HG03378 (cell line): ENCODE results near the gene ZNF385C.

Experiments
- ATAC-seq: cut with Tn5 transposase; IDR thresholded peaks from one replicate; pipeline ENCODE4 v1.9.1; 2021; ENCODE audit warnings: mild to moderate bottlenecking, moderate library complexity; ENCODE audit not compliant: unreplicated experiment

ZNF385C gene

DNA sequence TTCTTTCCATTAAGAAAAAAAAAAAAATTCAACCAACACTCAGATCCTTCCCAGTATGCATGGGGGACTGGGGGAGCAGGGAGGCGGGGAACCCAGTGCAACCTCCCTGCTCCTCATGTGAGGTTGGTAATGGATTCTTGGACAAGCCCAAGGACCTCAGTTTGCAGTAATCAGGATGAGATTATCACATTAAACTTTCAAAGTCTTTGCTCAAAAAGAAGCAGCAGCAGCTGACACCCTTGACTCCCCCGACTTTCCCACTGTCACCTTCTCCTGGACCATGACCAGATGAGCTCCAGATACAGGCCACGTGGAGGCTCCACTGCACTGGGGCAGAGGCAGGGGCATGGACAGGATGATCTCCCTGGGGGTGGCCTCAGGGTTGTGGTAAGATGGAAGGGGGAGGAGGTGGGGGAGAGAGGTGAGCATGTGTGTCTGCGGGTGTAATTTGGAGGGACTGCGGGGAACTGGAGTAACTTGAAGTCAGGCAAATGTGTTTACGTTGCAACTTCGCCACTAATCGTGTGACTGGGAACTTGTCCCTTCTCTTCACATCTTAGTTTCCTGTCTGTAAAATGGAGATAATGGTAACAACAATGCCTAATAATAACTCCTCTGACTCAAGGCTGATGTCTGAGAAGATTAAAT, 19.8 kb downstream of the ZNF385C start:
- ATAC-seq: no peak

DNA sequence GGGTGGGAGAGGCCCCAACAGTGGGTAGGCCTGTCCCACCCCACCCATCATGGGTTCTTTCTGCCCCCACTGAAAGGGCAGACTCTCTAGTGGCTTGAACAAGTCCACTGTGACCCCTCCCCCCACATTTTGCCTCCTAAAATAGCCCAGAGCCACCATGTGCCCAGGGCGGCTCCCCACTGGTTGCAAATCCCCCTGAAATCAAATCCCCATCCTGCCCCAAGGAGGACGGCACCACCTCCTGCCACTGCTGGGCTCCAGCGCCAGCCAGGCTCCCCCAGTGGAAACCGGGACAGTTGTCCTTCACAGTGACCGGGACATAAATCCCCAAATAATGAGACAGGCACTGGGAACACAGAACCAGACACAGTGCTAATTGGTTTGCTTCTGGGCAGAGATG, 20.5 kb downstream of the ZNF385C start:
- no peak for ATAC-seq

DNA sequence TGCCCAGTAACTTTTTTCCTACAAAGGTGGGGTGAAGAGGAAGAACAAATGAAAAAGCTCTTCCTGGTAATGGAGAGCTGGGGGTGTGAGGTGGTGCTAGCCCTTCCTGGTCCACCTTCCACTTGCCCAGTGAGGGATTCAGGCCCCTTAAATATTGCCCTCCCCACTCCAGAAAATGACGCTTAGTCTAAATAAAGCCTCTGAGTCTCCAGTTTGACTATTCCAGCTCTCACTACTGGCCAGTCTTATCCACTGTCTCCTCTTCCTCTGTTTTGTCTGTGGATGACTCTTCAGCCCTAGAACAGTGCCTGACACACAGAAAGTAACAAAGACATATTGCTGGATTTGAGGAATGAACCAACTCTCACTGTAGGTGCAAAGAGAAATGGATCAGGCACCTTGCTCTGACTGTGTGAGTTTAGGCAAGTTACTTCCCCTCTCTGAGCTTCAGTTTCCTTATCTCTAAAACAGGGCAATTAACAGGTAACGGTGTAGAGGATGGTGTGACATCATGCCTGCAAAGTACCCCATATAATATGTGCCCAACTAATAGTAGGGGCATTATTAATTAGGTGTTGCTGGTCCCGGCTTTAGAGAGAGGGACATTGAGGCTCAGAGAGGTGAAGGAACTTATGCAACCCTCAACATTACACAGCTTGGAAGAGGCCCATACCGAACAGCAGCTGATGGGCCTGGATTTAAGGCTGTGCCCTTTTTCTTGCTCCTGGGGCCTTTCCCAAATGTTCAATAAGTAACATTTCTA, 21.3 kb downstream of the ZNF385C start:
- ATAC-seq: no peak

DNA sequence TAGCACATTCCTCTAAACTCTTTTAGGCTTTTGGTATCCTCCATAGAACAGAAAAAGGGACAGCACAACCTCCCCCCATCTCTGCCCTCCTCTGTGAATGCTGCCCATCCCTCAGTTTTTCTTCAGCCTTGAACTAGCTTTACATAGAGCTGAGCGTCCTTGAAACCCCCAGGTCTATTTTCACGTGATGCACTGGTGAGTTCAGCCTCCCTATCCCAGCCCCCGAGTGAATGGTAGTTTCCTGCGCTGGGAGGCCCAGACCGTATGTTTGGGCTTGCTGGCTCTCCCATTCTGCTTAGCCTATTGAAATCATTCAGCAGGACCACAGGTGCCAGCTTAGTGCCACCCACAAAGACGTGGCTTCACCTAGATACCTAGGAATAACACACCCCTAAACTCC, 22.5 kb downstream of the ZNF385C start:
- ATAC-seq: no peak

DNA sequence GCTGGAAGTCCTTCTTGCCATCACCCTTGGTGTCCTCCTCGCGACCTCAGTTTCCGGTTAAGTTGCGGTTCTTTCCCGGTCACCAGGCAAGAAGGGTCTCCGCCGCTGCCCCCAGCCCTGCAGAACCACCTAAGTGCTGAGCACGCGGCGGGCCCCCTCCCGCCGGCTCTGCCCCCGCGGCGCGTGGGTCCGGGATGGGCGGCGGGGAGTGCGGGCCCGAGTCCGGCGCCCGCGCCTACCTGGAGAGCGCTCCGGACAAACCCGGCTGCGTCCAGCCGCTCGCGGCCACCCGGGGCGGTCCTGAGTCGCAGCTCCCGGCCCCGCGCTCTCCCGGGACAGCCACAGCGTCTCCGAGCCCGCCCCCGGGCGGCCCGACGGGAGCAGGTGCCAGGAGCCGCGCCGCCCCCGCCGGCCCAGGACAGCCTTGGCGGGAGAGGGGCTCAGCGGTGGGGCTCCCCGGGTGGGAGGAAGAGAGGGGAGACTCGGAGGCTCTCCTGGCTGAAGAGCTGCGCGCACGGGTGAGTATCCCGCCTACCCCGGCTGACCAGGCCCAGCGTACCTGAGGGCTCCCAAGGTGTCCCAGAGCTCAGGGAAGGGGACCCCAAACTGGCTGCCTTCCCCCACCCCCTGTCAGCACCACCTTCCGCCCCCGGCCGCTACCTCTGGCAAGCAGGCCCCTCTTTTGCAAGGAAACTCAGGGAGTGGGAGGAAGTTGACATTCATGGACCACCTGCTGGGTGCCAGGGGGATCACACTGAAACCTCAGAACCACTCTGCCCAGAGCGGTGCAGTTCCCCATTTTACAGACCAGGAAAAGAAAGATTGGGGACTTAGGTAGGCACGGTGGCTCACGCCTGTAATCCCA, 25.7 kb downstream of the ZNF385C start:
- no peak for ATAC-seq

DNA sequence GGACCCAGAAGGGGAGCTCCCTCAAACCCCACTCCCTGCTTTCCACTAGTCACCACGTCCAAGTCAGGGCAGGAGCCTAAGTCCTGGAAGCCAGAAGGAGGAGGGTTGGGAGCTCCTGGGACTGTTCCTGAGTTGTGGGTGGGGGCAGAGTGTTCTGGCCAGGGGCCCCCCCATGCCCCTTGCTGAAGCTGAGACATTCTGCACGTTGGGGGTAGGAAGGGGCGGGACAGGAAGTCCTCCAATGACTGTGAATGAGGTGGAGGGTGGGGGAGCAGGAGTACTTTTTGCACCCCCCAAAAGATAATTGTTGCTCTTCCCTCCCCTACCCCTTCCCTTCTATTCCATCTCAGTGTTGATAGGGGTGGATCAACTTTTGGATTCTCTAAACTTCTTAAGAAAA, 26.5 kb downstream of the ZNF385C start:
- no peak for ATAC-seq

DNA sequence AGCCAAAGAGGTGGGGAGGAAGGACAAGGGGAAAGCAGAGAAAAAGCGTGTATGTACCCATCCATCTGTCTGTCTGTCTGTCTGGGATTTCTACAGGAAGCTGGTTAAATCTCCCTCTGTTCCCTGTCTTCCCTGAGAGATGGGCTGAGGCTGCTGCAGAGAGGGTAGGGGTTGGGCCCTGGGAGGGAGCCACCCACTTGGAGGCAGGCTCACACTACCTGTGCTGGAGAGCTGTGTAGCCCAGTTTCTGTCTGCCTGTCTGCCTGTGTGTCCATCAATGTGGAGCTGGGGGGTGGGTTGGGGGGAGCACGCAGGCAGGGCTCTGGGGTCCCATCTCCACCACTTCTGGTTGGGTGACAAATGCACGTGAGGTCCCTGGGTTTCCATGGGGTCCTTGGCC, 29.3 kb downstream of the ZNF385C start:
- no peak for ATAC-seq

DNA sequence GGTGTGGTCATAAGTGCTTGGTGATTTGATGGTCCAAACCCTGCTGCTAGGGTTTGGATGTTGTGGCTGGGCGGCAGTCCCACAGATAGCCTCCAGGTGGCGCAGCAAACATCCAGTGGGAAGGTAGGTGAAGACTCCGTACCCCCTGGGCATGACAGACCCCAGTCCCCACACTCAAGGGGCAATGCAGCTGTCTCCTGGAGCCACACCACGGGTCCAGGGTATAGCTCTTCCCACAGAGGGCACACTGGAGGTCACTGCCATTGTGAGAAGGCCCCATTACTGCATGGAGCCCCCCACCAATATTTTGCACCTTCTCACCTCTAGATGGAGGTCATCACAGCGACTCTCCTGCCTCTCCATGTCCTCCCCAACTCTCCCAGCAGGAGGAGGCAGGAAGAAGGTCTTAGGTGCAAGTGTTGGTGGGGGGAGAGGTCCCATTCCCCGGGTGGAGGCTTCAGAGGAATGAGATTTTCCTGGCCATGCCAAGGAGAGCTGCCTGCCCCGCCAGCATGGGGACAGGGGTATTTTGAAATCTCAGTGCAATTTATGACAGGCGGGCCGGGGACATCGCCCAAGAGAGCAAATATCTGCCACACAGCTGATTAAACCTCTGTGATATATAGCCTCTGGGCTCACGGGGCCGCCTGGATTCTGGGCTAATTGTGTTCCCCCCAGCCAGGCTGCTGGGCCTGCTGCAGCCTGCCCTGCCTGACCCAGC, 30.7 kb downstream of the ZNF385C start:
- ATAC-seq: no peak

DNA sequence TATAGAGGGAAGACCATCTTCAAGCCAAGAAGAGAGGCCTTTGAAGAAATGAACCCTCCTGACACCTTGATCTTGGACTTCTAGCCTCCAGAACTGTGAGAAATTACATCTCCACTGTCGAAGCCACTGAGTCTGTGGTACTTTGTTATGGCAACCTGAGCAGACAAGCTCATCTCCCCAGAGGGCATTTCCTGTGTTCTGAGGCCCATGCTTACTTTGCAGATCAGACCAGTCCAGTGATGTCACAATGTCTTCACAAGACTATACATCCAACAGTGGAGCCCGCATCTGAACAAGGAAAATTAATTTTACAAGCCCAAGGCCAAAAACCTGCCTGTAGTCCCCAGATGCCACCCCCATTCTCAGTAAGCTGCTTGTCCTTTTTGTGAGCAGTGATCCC, 33.1 kb downstream of the ZNF385C start:
- no peak for ATAC-seq

DNA sequence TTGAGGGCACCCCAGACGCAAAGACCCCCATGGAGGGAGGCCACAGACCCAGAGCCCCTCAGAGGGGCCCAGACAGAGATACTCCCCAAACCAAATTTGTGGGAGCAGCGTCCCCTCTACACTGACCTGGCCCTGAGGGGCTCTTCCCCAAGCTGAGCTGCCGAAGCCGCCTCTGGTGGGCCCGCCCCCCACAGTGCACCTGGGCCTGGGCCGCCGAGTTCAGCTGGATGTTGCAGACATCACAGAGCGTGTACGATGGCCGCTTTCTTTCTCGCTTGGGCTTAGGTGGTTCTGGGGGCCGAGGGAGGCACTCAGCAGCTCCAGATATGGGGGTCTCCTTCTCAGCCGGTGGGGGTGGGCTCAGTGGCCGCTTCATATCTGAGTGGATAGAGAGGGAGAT, 35.6 kb downstream of the ZNF385C start:
- ATAC-seq: no peak

DNA sequence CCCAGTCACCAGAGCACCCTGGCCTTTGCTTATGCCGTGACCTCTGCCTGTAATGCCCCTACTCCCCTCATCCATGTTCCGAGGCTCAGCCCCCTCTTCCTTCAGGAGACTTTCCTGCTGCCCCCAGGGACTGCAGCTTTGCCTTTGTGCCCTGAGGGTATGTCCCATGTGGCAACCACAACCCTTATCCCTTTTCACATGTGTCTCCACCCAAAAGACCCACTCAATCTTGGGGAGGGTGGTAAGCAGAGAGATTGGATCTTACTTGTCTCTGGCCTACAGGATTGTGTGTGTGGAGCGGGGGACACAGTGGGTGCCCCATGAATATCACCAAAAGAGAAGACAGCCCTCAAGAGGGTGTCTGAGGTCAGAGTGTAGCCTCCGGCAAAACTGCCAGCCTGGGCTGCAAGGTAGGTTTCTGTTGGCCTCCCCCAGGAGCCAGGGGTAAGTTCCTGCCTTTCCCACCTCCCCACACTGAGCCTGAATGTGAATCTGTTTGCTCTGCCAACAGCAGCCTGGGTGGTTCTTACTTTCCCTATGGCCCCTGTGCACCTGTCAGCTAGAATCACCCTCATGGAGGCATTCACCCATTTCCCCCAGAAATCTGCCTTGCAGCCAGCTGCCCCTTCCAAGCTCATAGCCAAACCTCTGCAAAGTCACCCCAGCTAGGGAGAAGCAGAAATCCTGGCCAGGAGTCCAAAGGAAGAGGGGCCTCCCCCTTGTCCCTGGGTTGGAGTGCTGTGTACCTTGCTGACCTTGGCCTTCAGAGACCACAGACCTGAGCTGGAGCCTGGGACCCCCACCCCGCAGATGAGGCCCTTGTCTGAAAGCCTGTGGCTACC, 36.4 kb downstream of the ZNF385C start:
- no peak for ATAC-seq

DNA sequence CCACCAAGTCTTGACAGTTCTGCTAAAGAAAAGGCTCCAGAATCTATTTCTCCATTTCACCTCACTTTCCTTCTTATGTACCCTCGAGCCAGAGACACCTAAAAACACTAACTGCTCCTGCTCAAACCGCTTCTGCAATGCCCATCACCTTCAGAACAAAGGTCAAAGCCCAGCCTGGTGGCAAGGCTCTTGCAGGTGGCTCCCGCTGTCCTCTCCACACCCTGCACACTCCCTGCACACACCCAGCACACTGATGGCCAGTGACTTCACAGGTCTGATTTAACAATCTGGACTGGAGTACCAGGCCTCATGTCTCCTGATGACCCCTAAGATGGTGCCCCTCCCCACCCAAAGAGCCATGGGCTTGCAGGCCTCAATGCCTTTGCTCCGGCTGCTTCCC, 38.0 kb downstream of the ZNF385C start:
- ATAC-seq: no peak

DNA sequence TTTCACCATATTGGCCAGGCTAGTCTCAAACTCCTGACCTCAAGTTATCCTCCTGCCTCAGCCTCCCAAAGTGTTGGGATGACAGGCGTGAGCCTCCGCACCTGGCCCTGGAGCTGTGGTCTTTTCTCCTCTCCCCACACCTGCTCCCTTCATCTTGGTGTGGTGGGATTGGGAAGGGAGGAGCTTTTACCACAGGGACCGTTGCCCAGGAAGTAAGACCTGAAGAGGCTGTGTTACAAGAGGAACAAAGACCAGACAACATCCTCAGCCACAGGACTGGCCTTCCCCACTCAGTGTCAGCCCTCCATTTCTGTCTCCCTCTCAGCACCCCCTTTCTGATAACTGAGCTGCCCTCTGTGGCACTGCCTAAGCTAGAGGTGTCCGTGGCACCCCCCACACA, 38.5 kb downstream of the ZNF385C start:
- no peak for ATAC-seq

DNA sequence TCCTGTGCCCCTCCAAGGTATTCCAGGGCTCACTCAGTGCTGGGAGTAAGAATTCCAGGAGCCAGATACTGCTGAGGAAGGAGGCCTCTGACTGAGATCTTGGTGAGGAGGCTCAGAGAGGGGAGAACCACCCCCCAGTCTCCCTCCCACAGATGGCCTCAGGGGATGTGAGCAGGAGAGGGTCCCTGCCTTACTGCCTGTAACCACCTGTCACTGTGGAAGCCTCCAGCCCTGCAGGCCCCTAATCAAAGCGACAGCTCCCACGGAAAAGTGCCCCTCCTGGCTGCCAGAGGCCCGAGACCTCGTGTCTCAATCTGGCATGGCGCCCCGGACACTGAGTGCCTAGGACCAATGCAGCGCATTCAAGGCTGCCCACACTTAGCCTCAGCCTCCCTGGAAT, 40.2 kb downstream of the ZNF385C start:
- no peak for ATAC-seq

DNA sequence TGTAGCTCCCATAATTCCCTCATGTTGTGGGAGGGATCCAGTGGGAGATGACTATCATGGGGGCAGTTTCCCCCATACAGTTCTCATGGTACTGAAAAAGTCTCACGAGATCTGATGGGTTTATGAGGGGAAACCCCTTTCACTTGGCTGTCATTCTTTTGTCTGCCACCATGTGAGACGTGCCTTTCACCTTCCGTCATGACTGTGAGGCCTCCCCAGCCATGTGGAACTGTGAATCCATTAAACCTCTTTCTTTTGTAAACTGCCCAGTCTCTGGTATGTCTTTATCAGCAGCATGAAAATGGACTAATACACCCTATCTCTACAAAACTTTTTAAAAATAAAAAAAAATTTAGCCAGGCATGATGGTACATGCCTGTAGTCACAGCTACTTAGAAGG, 41.6 kb downstream of the ZNF385C start:
- ATAC-seq: no peak

DNA sequence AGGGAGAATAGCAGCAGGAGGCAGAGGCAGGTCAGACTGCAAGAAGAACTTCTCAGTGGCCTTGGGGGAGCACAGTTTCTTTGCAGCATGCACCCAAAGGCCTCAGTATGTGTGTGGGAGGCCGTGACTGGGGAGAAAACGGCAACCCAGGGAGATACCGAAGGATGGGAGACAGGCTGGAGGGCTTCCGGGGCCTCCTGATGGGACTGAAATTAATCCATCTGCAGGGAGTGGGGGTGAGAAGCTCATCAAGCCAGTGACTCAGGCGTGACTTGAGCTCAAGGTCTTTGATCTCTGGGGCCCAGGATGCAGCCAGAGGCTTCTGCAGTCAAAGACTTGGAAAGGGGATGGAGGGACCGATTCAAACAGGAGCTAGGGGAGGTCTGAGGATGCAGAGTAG, 42.8 kb downstream of the ZNF385C start:
- ATAC-seq: no peak

DNA sequence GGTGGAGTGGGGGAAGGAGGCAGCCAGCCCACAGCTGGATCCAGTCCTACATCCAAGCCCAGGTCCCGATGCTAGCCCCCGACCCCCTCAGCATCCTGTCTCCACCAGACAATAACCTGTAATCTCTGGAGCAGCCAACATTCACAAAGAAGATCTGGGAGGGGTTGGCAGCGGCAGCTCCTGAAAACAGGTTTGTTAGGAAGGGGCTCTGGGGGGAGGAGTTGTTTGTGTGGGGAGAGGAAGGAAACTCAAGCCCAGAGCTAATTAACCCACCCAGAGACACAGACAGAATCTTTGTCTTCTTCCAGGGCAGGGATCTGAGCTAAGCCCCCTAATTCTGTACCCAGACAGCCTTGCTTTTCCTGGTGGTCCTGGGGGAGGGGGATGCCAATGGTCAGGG, 43.2 kb downstream of the ZNF385C start:
- ATAC-seq: no peak

DNA sequence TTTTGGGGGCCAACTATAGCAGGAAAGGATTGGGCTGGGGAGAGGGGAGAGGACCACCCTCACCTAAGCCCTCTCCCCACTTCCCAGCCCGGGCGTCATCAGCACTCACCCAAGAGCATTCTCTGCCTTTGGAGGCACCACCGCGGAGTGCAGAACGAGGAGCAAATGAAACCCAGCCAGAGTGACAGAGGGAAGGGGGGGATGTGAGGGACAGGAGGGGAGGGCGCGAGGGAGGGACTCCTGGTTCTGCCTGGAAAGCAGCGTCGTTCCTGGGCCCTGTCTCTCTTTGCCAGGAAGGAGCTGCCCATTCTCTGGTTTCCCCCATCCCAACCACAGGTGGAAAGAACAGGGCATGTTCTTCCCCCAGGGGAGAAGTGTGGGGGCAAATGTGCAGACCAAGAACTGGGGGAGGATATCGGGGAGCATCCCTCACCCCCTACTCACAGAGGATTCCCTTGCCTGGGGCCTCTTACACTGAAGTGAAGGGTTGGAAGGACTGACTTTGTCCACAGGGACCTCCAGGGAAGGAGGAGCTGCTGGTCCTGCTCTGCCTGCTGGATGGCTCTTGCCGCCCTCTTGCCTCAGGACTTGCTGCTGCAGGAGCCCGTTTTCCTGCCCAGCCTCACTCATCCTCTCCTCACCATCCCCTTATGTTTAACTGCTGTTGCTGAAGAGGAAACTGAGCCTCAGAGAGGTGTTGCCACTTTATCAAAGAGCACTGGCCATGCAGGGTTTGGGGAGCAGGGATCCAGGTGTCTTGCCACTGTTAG, 44.4 kb downstream of the ZNF385C start:
- no peak for ATAC-seq

DNA sequence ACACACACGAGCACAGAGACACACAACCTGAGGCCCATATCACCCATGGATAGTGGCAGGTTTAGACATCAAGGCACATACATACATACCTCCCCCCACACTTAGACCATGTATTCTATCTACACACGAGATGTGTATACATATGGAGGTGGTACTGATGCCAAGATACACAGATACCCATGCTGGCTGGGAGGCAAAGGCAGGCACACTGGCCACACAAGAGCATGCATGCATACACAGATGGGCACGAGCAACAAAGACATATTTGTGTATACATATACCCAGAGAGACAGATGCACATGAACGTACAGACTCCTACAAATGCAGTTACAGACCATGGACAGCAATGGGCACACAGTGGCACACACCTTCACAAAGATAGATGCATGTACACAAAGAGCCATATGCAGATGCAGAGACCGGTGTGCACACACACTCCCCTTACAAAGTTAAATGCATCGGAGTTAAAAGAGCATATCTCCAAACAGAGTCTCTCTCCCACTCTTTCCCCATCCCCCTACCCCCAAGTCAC, 45.9 kb downstream of the ZNF385C start:
- ATAC-seq: no peak
